Endometrium (tissue), 2 donors: ENCODE measurements around the gene UHRF2.
"Not testable (repeated sequence)": the region's sequence is repeated elsewhere in the genome, so short reads cannot be mapped to it uniquely, and the experiment has no call there.

ENCODE experiments used
- FAIRE-seq: peaks from 2 replicates; lab custom pipeline; 2012; peaks lifted over from hg19 to GRCh38; lab: Jason Lieb, UNC
- donor health status: control.
- donor health status: control.

Gene UHRF2

GRCh38 chr9:6428940-6429889 is 16.2 kb downstream of the UHRF2 start:
- no peak for FAIRE-seq

- FAIRE-seq = no peak
Observed at GRCh38 chr9:6431038-6431437, 18.0 kb downstream of the UHRF2 start.

- no peak for FAIRE-seq
Observed at GRCh38 chr9:6433410-6433809, 20.4 kb downstream of the UHRF2 start.

- FAIRE-seq = no peak
Observed at GRCh38 chr9:6439051-6439703, 26.2 kb downstream of the UHRF2 start.

GRCh38 chr9:6440405-6440804 is 27.4 kb downstream of the UHRF2 start:
- no peak for FAIRE-seq

- FAIRE-seq = no peak
Observed at GRCh38 chr9:6441269-6441668, 28.3 kb downstream of the UHRF2 start.

GRCh38 chr9:6443661-6444060 is 30.7 kb downstream of the UHRF2 start:
- no peak for FAIRE-seq

GRCh38 chr9:6444128-6444527 is 31.1 kb downstream of the UHRF2 start:
- FAIRE-seq = no peak

- FAIRE-seq = no peak
Observed at GRCh38 chr9:6449086-6449485, 36.1 kb downstream of the UHRF2 start.

- FAIRE-seq = no peak
Observed at GRCh38 chr9:6449645-6450044, 36.6 kb downstream of the UHRF2 start.

GRCh38 chr9:6450641-6451375 is 37.8 kb downstream of the UHRF2 start:
- no peak for FAIRE-seq

GRCh38 chr9:6455292-6455691 is 42.3 kb downstream of the UHRF2 start:
- FAIRE-seq = not testable (repeated sequence)

GRCh38 chr9:6458704-6459103 is 45.7 kb downstream of the UHRF2 start:
- FAIRE-seq = not testable (repeated sequence)

GRCh38 chr9:6459718-6460117 is 46.7 kb downstream of the UHRF2 start:
- FAIRE-seq = no peak

- FAIRE-seq = no peak
Observed at GRCh38 chr9:6460189-6460768, 47.3 kb downstream of the UHRF2 start.

GRCh38 chr9:6461619-6462018 is 48.6 kb downstream of the UHRF2 start:
- no peak for FAIRE-seq

GRCh38 chr9:6467006-6467625 is 54.1 kb downstream of the UHRF2 start:
- no peak for FAIRE-seq

GRCh38 chr9:6471231-6471850 is 58.3 kb downstream of the UHRF2 start:
- no peak for FAIRE-seq

- FAIRE-seq = no peak
Observed at GRCh38 chr9:6473151-6473550, 60.2 kb downstream of the UHRF2 start.

- FAIRE-seq = no peak
Observed at GRCh38 chr9:6479959-6480358, 67.0 kb downstream of the UHRF2 start.

GRCh38 chr9:6484210-6484609 is 71.2 kb downstream of the UHRF2 start:
- FAIRE-seq = no peak
